Suprapubic skin (tissue), 3 donors: ENCODE results near the gene TM6SF1.

Source experiments
- CTCF ChIP-seq, 2 donors: fragments of 200-600 bp in 1 of 2; fragments of 450-650 bp in 1 of 2; sonication (generic) in 1 of 2; IDR thresholded peaks; one replicate each; pipeline ENCODE4 v1.5.1; 2016 to 2019; ENCODE audit warnings: antibody characterized with exemption in 2 of 2, mild to moderate bottlenecking in 1 of 2, moderate library complexity in 1 of 2
- POLR2AphosphoS5 ChIP-seq, 3 donors: sonication (generic); formaldehyde crosslinking; IDR thresholded peaks; one replicate each; pipeline ENCODE4 v1.6.1; 2017; ENCODE audit warnings: antibody characterized with exemption in 3 of 3

GRCh38 chr15:83119968-83120581, 12.6 kb downstream of the TM6SF1 start:
- TF ChIP-seq CTCF (IDR thresholded peaks at IDR 0.05) (no peak), POLR2AphosphoS5 (IDR thresholded peaks at IDR 0.05) (no peak)
